22Rv1 (cell line): ENCODE measurements around the gene SUPT20H.
A peak's percentile ranks its signal among the peaks of the same experiment; 100 is the strongest.

ENCODE experiments used
- CTCF ChIP-seq: fragments of 450-650 bp; IDR thresholded peaks from 2 replicates; pipeline ENCODE4 v1.5.1; 2017; ENCODE audit warnings: mild to moderate bottlenecking
- ZFX ChIP-seq: fragments of 450-650 bp; IDR thresholded peaks from 2 replicates; pipeline ENCODE4 v1.6.1; 2017; ENCODE audit warnings: antibody characterized with exemption, borderline replicate concordance

- TF ChIP-seq CTCF (peak; percentile 85), ZFX (no peak)
Observed at GRCh38 chr13:37109051-37109678, 49.7 kb upstream of the SUPT20H start.
